ENCODE data around the gene KIF26B.

The KIF26B gene

GRCh38 chr1:245172026-245172425 lies 17.2 kb downstream of the KIF26B start:
- Histone ChIP-seq H3K9ac (ENCODE audit: low read depth, low read length) (no peak overlapping the region), H3K36me3 (ENCODE audit: insufficient read depth, low read length) (no peaks in the 10 kb centered on the region), H3K9me3 (ENCODE audit: control insufficient read depth, insufficient read depth, low read length) (no peaks in the 10 kb centered on the region), H3K4me1 (ENCODE audit: insufficient read depth, low read length) (no peaks in the 10 kb centered on the region)

- Histone ChIP-seq H3K9ac (ENCODE audit: low read depth, low read length) (no peak overlapping the region), H3K4me1 (ENCODE audit: insufficient read depth, low read length) (no peaks in the 10 kb centered on the region), H3K9me3 (ENCODE audit: control insufficient read depth, insufficient read depth, low read length) (no peaks in the 10 kb centered on the region), H3K36me3 (ENCODE audit: insufficient read depth, low read length) (no peaks in the 10 kb centered on the region)
Measured at GRCh38 chr1:245172829-245173228, 18.0 kb downstream of the KIF26B start.

- Histone ChIP-seq H3K36me3 (ENCODE audit: insufficient read depth, low read length) (no peaks in the 10 kb centered on the region), H3K4me1 (ENCODE audit: insufficient read depth, low read length) (no peaks in the 10 kb centered on the region), H3K9me3 (ENCODE audit: control insufficient read depth, insufficient read depth, low read length) (no peaks in the 10 kb centered on the region), H3K9ac (ENCODE audit: low read depth, low read length) (no peak overlapping the region)
Measured at GRCh38 chr1:245173446-245174211, 18.8 kb downstream of the KIF26B start.

GRCh38 chr1:245177071-245177900 lies 22.5 kb downstream of the KIF26B start:
- no peaks in the 10 kb centered on the region for H3K9me3 ChIP-seq (ENCODE audit: control insufficient read depth, insufficient read depth, low read length)
- no peaks in the 10 kb centered on the region for H3K36me3 ChIP-seq (ENCODE audit: insufficient read depth, low read length)
- H3K9ac ChIP-seq (ENCODE audit: low read depth, low read length) = no peak overlapping the region
- H3K4me1 ChIP-seq (ENCODE audit: insufficient read depth, low read length) = peaks cover 20% of the 10 kb centered on the region

GRCh38 chr1:245179706-245180105 lies 24.9 kb downstream of the KIF26B start:
- no peak overlapping the region for H3K9ac ChIP-seq (ENCODE audit: low read depth, low read length)
- no peaks in the 10 kb centered on the region for H3K36me3 ChIP-seq (ENCODE audit: insufficient read depth, low read length)
- H3K9me3 ChIP-seq (ENCODE audit: control insufficient read depth, insufficient read depth, low read length) = no peaks in the 10 kb centered on the region
- H3K4me1 ChIP-seq (ENCODE audit: insufficient read depth, low read length) = peaks cover 20% of the 10 kb centered on the region

- H3K4me1 ChIP-seq (ENCODE audit: insufficient read depth, low read length) = peaks cover 20% of the 10 kb centered on the region
- no peaks in the 10 kb centered on the region for H3K9me3 ChIP-seq (ENCODE audit: control insufficient read depth, insufficient read depth, low read length)
- no peaks in the 10 kb centered on the region for H3K36me3 ChIP-seq (ENCODE audit: insufficient read depth, low read length)
- no peak overlapping the region for H3K9ac ChIP-seq (ENCODE audit: low read depth, low read length)
Measured at GRCh38 chr1:245180496-245181157, 25.8 kb downstream of the KIF26B start.

- H3K9me3 ChIP-seq (ENCODE audit: control insufficient read depth, insufficient read depth, low read length) = no peaks in the 10 kb centered on the region
- H3K36me3 ChIP-seq (ENCODE audit: insufficient read depth, low read length) = no peaks in the 10 kb centered on the region
- H3K4me1 ChIP-seq (ENCODE audit: insufficient read depth, low read length) = peaks cover 20% of the 10 kb centered on the region
- H3K9ac ChIP-seq (ENCODE audit: low read depth, low read length) = no peak overlapping the region
Measured at GRCh38 chr1:245181158-245181517, 26.4 kb downstream of the KIF26B start.

GRCh38 chr1:245182028-245182427 lies 27.2 kb downstream of the KIF26B start:
- H3K4me1 ChIP-seq (ENCODE audit: insufficient read depth, low read length) = peaks cover 20% of the 10 kb centered on the region
- H3K9ac ChIP-seq (ENCODE audit: low read depth, low read length) = no peak overlapping the region
- H3K9me3 ChIP-seq (ENCODE audit: control insufficient read depth, insufficient read depth, low read length) = no peaks in the 10 kb centered on the region

GRCh38 chr1:245183429-245183828 lies 28.6 kb downstream of the KIF26B start:
- H3K4me1 ChIP-seq (ENCODE audit: insufficient read depth, low read length) = peaks cover 20% of the 10 kb centered on the region
- no peaks in the 10 kb centered on the region for H3K36me3 ChIP-seq (ENCODE audit: insufficient read depth, low read length)
- no peak overlapping the region for H3K9ac ChIP-seq (ENCODE audit: low read depth, low read length)
- H3K9me3 ChIP-seq (ENCODE audit: control insufficient read depth, insufficient read depth, low read length) = no peaks in the 10 kb centered on the region

More at GRCh38 chr1:245182028-245182427, 27.2 kb downstream of the KIF26B start:
- no peaks in the 10 kb centered on the region for H3K36me3 ChIP-seq (ENCODE audit: insufficient read depth, low read length)

- no peaks in the 10 kb centered on the region for H3K9me3 ChIP-seq (ENCODE audit: control insufficient read depth, insufficient read depth, low read length)
Measured at GRCh38 chr1:245184779-245185178, 30.0 kb downstream of the KIF26B start.

GRCh38 chr1:245188403-245188802 lies 33.6 kb downstream of the KIF26B start:
- H3K9me3 ChIP-seq (ENCODE audit: control insufficient read depth, insufficient read depth, low read length) = no peaks in the 10 kb centered on the region
- no peak overlapping the region for H3K9ac ChIP-seq (ENCODE audit: low read depth, low read length)
- H3K4me1 ChIP-seq (ENCODE audit: insufficient read depth, low read length) = peaks cover 6% of the 10 kb centered on the region; the same call in 1 of the 2 replicates
- H3K36me3 ChIP-seq (ENCODE audit: insufficient read depth, low read length) = no peaks in the 10 kb centered on the region

More at GRCh38 chr1:245184779-245185178, 30.0 kb downstream of the KIF26B start:
- H3K9ac ChIP-seq (ENCODE audit: low read depth, low read length) = no peak overlapping the region
- no peaks in the 10 kb centered on the region for H3K36me3 ChIP-seq (ENCODE audit: insufficient read depth, low read length)
- peaks cover 26% of the 10 kb centered on the region for H3K4me1 ChIP-seq (ENCODE audit: insufficient read depth, low read length)

GRCh38 chr1:245195398-245195797 lies 40.6 kb downstream of the KIF26B start:
- no peaks in the 10 kb centered on the region for H3K9me3 ChIP-seq (ENCODE audit: control insufficient read depth, insufficient read depth, low read length)
- no peak overlapping the region for H3K9ac ChIP-seq (ENCODE audit: low read depth, low read length)
- H3K36me3 ChIP-seq (ENCODE audit: insufficient read depth, low read length) = no peaks in the 10 kb centered on the region
- H3K4me1 ChIP-seq (ENCODE audit: insufficient read depth, low read length) = peaks cover 6% of the 10 kb centered on the region; the same call in 1 of the 2 replicates

- H3K4me1 ChIP-seq (ENCODE audit: insufficient read depth, low read length) = peaks cover 21% of the 10 kb centered on the region
- no peaks in the 10 kb centered on the region for H3K36me3 ChIP-seq (ENCODE audit: insufficient read depth, low read length)
- no peaks in the 10 kb centered on the region for H3K9me3 ChIP-seq (ENCODE audit: control insufficient read depth, insufficient read depth, low read length)
- no peak overlapping the region for H3K9ac ChIP-seq (ENCODE audit: low read depth, low read length)
Measured at GRCh38 chr1:245197121-245197520, 42.3 kb downstream of the KIF26B start.

- Histone ChIP-seq H3K36me3 (ENCODE audit: insufficient read depth, low read length) (no peaks in the 10 kb centered on the region), H3K9me3 (ENCODE audit: control insufficient read depth, insufficient read depth, low read length) (no peaks in the 10 kb centered on the region), H3K4me1 (ENCODE audit: insufficient read depth, low read length) (peaks cover 21% of the 10 kb centered on the region), H3K9ac (ENCODE audit: low read depth, low read length) (no peak overlapping the region)
Measured at GRCh38 chr1:245197911-245198379, 43.2 kb downstream of the KIF26B start.

Data from ES-I3 (cell line).